ENCODE results near the gene JAKMIP3. TPM values are rescaled to one million over a fixed set of nuclear protein-coding genes. Genes with fewer than 3 reads are reported as not detected.

JAKMIP3 gene
- total RNA-seq, 4 donors from 2014 or later: 0.24 to 0.67 (median 0.51) TPM

GRCh38 chr10:132059760-132060508, 5.8 kb upstream of the JAKMIP3 start:
- Histone ChIP-seq H3K36me3 (no peaks in the 10 kb centered on the region), H3K4me3 (no peak overlapping the region), H3K9me3 (no peaks in the 10 kb centered on the region), H3K4me1 (peaks cover 0 to 12% of the 10 kb centered on the region in 2 donors), H3K27ac (no peak overlapping the region), H3K27me3 (no peaks in the 10 kb centered on the region)
- TF ChIP-seq CTCF (IDR thresholded peaks at IDR 0.05 in 4 of 5, conservative IDR thresholded peaks at IDR 0.05 in 1 of 5) (no peak), POLR2A (IDR thresholded peaks at IDR 0.05) (no peak)
- in situ Hi-C loops (cut with MboI; ENCODE audit: low sequenced_read_pairs in 4 of 4) (no loop called here), intact Hi-C loops (cut with DNase I; ENCODE audit: low total_unique reads) (no loop called here)
- DNase-seq: no peak
- no peak for ATAC-seq

- Histone ChIP-seq H3K4me1 (peaks cover 9 to 13% of the 10 kb centered on the region in 2 donors), H3K27ac (no peak overlapping the region), H3K36me3 (no peaks in the 10 kb centered on the region), H3K27me3 (no peaks in the 10 kb centered on the region), H3K4me3 (no peak overlapping the region), H3K9me3 (no peaks in the 10 kb centered on the region)
- ATAC-seq: no peak
- TF ChIP-seq POLR2A (IDR thresholded peaks at IDR 0.05) (no peak), CTCF (IDR thresholded peaks at IDR 0.05 in 4 of 5, conservative IDR thresholded peaks at IDR 0.05 in 1 of 5) (no peak)
- in situ Hi-C loops (cut with MboI; ENCODE audit: low sequenced_read_pairs in 4 of 4): no loop called here
- intact Hi-C loops (cut with DNase I; ENCODE audit: low total_unique reads): no loop called here
- no peak for DNase-seq
Observed at GRCh38 chr10:132061030-132061429, 4.7 kb upstream of the JAKMIP3 start.

- intact Hi-C loops (cut with DNase I; ENCODE audit: low total_unique reads): no loop called here
- no peak for TF ChIP-seq CTCF (IDR thresholded peaks at IDR 0.05 in 4 of 5, conservative IDR thresholded peaks at IDR 0.05 in 1 of 5)
- TF ChIP-seq POLR2A (IDR thresholded peaks at IDR 0.05): no peak
- H3K27me3 ChIP-seq: no peaks in the 10 kb centered on the region
- no peak for ATAC-seq
- H3K27ac ChIP-seq: no peak overlapping the region
- DNase-seq: no peak
- in situ Hi-C loops (cut with MboI; ENCODE audit: low sequenced_read_pairs in 4 of 4): no loop called here
- H3K36me3 ChIP-seq: no peaks in the 10 kb centered on the region
- peaks cover 13% of the 10 kb centered on the region in 2 donors for H3K4me1 ChIP-seq
- no peak overlapping the region for H3K4me3 ChIP-seq
- H3K9me3 ChIP-seq: no peaks in the 10 kb centered on the region
Observed at GRCh38 chr10:132061465-132061864, 4.3 kb upstream of the JAKMIP3 start.

GRCh38 chr10:132062116-132062515, 3.6 kb upstream of the JAKMIP3 start:
- intact Hi-C loops (cut with DNase I; ENCODE audit: low total_unique reads): no loop called here
- no peak for ATAC-seq
- H3K4me1 ChIP-seq: peaks cover 13 to 17% of the 10 kb centered on the region in 2 donors
- no peaks in the 10 kb centered on the region for H3K27me3 ChIP-seq
- no peak for DNase-seq
- no peaks in the 10 kb centered on the region for H3K36me3 ChIP-seq
- no peaks in the 10 kb centered on the region for H3K9me3 ChIP-seq
- no peak overlapping the region for H3K27ac ChIP-seq
- TF ChIP-seq CTCF (IDR thresholded peaks at IDR 0.05 in 4 of 5, conservative IDR thresholded peaks at IDR 0.05 in 1 of 5) (no peak), POLR2A (IDR thresholded peaks at IDR 0.05) (no peak)
- in situ Hi-C loops (cut with MboI; ENCODE audit: low sequenced_read_pairs in 4 of 4): no loop called here
- H3K4me3 ChIP-seq: no peak overlapping the region
